OCI-LY7 (cell line): Measurements from ENCODE around the gene LCN12.

Experiments used
- EZH2phosphoT487 ChIP-seq: fragments of 200-600 bp; sonication (generic); IDR thresholded peaks from 2 replicates; pipeline ENCODE4 v1.6.1; 2018; ENCODE audit warnings: low read depth, borderline replicate concordance, mild to moderate bottlenecking, mixed run types, antibody characterized with exemption, low read length, moderate library complexity, mixed read lengths
- TF ChIP-seq, protein P1 (sequence below): fragments of 200-600 bp; sonication (generic); conservative IDR thresholded peaks from 2 replicates; pipeline ENCODE4 v1.5.1; 2014; ENCODE audit warnings: mild to moderate bottlenecking, antibody characterized with exemption, low read length, moderate library complexity, mixed read lengths

DNA sequence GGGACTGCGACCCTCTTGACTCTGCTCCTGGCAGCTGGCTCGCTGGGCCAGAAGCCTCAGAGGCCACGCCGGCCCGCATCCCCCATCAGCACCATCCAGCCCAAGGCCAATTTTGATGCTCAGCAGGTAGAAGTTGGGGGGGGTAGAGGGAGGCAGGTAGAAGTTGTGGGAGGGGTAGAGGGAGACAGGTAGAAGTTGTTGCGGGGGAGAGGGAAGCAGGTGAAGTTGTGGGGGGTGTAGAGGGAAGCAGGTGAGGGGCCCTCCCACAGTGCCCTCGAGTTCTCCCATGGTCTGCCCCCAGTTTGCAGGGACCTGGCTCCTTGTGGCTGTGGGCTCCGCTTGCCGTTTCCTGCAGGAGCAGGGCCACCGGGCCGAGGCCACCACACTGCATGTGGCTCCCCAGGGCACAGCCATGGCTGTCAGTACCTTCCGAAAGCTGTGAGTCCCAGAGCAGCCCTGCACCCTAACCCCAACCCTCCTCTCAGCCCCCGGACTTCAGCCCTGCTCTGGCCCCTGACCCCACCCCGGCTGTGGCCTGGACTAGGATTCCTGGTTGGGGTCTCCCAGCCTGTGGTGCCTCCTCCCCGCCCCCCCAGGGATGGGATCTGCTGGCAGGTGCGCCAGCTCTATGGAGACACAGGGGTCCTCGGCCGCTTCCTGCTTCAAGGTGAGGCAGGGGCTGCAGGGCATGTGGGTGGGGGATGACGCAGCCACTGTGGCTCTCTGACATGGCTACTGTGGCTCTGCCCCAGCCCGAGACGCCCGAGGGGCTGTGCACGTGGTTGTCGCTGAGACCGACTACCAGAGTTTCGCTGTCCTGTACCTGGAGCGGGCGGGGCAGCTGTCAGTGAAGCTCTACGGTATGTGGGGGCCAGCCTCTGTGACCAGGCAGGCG, 6.5 kb upstream of the LCN12 start:
- TF ChIP-seq, protein P1, sequence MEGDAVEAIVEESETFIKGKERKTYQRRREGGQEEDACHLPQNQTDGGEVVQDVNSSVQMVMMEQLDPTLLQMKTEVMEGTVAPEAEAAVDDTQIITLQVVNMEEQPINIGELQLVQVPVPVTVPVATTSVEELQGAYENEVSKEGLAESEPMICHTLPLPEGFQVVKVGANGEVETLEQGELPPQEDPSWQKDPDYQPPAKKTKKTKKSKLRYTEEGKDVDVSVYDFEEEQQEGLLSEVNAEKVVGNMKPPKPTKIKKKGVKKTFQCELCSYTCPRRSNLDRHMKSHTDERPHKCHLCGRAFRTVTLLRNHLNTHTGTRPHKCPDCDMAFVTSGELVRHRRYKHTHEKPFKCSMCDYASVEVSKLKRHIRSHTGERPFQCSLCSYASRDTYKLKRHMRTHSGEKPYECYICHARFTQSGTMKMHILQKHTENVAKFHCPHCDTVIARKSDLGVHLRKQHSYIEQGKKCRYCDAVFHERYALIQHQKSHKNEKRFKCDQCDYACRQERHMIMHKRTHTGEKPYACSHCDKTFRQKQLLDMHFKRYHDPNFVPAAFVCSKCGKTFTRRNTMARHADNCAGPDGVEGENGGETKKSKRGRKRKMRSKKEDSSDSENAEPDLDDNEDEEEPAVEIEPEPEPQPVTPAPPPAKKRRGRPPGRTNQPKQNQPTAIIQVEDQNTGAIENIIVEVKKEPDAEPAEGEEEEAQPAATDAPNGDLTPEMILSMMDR: no peak
- TF ChIP-seq EZH2phosphoT487: no peak
